BLaER1 treated with 17β-estradiol and CSF1 and Interleukin-3, amounts not matched to agents 10 nM and 100 nM (cell line): Measurements from ENCODE around the gene KRTAP17-1.
"Not testable (repeated sequence)": the region's sequence is repeated elsewhere in the genome, so short reads cannot be mapped to it uniquely, and the experiment has no call there.

ENCODE experiments used
- H3K27ac ChIP-seq, 11 experiments: shearing (Covaris generic); formaldehyde crosslinking; 2 replicates each; pipeline ENCODE4 v1.8.1; 2022
- H3K27me3 ChIP-seq, 11 experiments: shearing (Covaris generic); formaldehyde crosslinking; 2 replicates each; pipeline ENCODE4 v1.8.1; 2022
- H3K36me3 ChIP-seq, 11 experiments: shearing (Covaris generic); formaldehyde crosslinking; 2 replicates each; pipeline ENCODE4 v1.8.1; 2022
- H3K4me1 ChIP-seq, 10 experiments: shearing (Covaris generic); formaldehyde crosslinking; 2 replicates each; pipeline ENCODE4 v1.8.1; 2022
- H3K4me2 ChIP-seq, 11 experiments: shearing (Covaris generic); formaldehyde crosslinking; 2 replicates each; pipeline ENCODE4 v1.8.1; 2022
- H3K4me3 ChIP-seq, 10 experiments: shearing (Covaris generic); formaldehyde crosslinking; 2 replicates each; pipeline ENCODE4 v1.8.1; 2022
- H3K9ac ChIP-seq, 11 experiments: shearing (Covaris generic); formaldehyde crosslinking; 2 replicates each; pipeline ENCODE4 v1.8.1; 2022
- H3K9me3 ChIP-seq, 11 experiments: shearing (Covaris generic); formaldehyde crosslinking; replicated peaks in 1 of 11; 2 replicates each; pipeline ENCODE4 v1.8.1; 2022
- H4K20me1 ChIP-seq, 11 experiments: shearing (Covaris generic); formaldehyde crosslinking; 2 replicates each; pipeline ENCODE4 v1.8.1; 2022
- Cebpa-rat ChIP-seq, 11 experiments: shearing (Covaris generic); IDR thresholded peaks; 2 replicates each; pipeline ENCODE4 v1.8.1; 2022

KRTAP17-1 gene

DNA sequence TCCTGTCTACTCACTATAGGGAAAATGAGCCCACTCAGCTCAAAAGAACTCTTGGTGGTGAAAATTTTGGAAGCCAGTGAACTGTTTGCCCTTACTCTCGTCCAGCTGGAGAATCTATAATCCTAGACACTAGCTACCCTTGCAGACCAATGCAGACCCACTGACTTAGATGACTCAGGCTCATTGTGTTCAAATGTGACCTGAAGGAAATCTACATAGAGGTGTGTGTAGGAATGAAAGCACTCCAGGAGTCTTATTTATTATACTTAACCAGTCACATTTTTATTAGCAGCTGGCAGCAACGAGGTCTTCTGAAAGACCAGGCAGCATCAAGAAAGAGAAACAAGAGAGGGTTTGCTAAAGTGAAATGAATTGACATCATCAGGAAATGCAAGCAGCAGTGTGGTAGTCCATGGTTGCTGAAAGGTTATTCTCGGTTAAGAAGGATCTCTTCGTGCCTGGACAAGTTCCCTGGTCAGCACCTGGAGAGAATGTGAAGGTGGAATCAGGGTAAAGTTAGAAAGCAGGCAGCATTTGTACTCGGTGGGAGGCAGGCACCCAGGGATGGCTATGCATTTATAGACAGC, 14.2 kb downstream of the KRTAP17-1 start:
- no peak overlapping the region for H3K4me2 ChIP-seq
- no peak overlapping the region for H3K9ac ChIP-seq
- H3K4me3 ChIP-seq = no peak overlapping the region
- H3K27ac ChIP-seq = no peak overlapping the region
- H3K4me1 ChIP-seq = peaks cover 0 to 18% (median 7%) of the 10 kb centered on the region in 10 experiments; a peak in 10 of 20 replicates
- peaks cover 0 to 25% (median 0%) of the 10 kb centered on the region in 11 experiments; a peak in 7 of 22 replicates for H3K9me3 ChIP-seq
- no peaks in the 10 kb centered on the region for H3K27me3 ChIP-seq
- no peaks in the 10 kb centered on the region for H4K20me1 ChIP-seq
- TF ChIP-seq Cebpa-rat (IDR thresholded peaks at IDR 0.05) = no peak
- no peaks in the 10 kb centered on the region for H3K36me3 ChIP-seq

DNA sequence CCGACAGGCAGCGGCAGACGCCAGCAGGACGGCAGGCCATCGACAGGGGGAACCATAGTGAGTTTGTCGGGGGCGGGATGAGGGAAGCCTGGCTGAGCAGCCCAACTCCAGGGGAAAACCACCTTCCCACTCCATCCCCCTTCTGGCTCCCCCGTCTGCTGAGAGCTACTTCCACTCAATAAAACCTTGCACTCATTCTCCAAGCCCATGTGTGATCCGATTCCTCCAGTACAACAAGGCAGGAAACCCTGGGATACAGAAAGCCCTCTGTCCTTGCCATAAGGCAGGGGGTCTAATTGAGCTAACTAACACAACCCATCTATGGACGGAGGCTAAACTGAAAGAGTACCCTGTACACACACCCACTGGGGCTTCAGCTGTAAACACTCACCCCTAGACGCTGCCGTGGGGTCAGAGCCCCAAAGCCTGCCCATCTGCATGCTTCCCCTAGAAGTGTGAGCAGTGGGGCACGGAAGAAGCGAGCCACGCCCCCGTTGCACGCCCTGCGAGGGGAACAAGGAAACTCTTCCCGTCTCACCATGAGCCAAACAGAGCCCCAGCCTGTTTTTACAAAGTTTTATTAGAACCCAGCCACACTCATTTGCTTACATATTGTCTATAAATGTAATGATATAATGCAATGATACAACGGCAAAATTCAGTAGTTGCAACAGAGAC, 16.9 kb downstream of the KRTAP17-1 start:
- H4K20me1 ChIP-seq = no peaks in the 10 kb centered on the region

DNA sequence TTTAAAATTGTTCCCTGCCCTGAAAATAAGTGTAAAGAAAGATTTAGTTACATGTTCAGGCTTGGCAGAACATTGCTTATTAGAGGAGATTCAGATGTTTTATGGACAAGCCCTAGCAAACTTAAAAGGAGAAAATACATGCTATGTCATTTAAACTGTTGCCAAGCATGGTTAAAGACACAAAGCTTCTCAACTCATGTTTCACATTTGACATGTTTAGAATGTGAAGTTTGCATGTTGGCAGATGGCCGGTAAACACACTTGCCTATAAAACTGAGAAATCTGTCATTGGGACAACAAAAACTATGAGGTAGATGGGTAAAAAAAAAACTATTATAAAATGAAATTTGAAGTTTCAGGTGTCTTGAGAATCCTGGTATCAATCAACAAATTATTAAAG, 18.7 kb downstream of the KRTAP17-1 start:
- Histone ChIP-seq H3K4me1 (peaks cover 0 to 5% (median 0%) of the 10 kb centered on the region in 10 experiments; a peak in 1 of 20 replicates), H3K4me3 (no peak overlapping the region), H3K36me3 (no peaks in the 10 kb centered on the region), H3K27me3 (no peaks in the 10 kb centered on the region), H3K9me3 (peaks cover 0 to 13% (median 6%) of the 10 kb centered on the region in 11 experiments; a peak in 11 of 22 replicates), H3K4me2 (no peak overlapping the region), H3K27ac (no peak overlapping the region), H3K9ac (no peak overlapping the region), H4K20me1 (no peaks in the 10 kb centered on the region)
- TF ChIP-seq Cebpa-rat (IDR thresholded peaks at IDR 0.05) = no peak

More for the DNA sequence above, 16.9 kb downstream of the KRTAP17-1 start:
- Histone ChIP-seq H3K9ac (no peak overlapping the region), H3K27ac (no peak overlapping the region), H3K9me3 (peaks cover 0 to 19% (median 6%) of the 10 kb centered on the region in 11 experiments; a peak in 11 of 22 replicates), H3K27me3 (no peaks in the 10 kb centered on the region), H3K4me1 (peaks cover 0 to 15% (median 6%) of the 10 kb centered on the region in 10 experiments; a peak in 10 of 20 replicates), H3K4me2 (no peak overlapping the region), H3K4me3 (no peak overlapping the region), H3K36me3 (no peaks in the 10 kb centered on the region)
- no peak for TF ChIP-seq Cebpa-rat (IDR thresholded peaks at IDR 0.05)

DNA sequence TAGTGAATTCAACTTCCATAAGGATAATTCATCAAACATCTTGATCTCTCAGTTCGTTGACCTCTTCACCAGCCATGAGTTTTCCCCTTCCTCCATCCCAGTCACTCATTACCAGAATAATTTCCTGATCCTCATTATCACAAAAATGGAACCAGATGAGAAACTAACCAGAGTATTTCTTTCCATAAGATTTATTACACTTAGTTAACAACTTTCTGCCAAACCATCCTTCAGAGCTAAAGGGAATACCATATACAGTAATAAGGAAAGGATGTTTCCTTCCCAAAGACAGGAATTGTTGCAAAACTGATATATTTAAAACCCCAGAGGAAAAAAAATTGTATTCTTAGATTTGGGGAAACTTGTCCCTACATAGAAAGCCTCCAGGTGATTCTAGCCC, 21.5 kb downstream of the KRTAP17-1 start:
- H3K27me3 ChIP-seq = no peaks in the 10 kb centered on the region

DNA sequence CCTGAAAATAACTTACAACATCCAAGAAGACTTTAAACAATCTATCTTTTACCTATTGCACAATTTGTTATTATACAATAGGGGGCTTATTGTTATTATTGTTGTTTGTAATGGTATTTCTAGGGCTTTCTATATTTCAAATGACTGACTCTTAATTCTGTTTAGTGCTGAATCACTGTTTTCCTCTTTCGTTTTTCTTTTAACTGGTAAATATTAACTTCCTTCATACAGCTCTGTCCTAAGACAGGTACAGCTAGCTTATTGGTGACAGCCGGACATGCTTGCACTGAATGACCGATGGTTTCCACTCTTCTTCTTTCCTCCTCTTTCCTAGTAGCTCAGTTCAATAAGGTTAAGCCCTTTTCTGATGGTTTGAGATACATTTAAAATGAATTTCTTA, 28.5 kb downstream of the KRTAP17-1 start:
- H3K27ac ChIP-seq = no peak overlapping the region
- peak overlapping the region in 2 of 11 experiments; percentile 2 to 17; a peak in 2 of 22 replicates for H3K4me2 ChIP-seq
- H3K9ac ChIP-seq = no peak overlapping the region
- TF ChIP-seq Cebpa-rat (IDR thresholded peaks at IDR 0.05) = no peak
- H3K36me3 ChIP-seq = no peaks in the 10 kb centered on the region
- no peaks in the 10 kb centered on the region for H3K27me3 ChIP-seq
- H4K20me1 ChIP-seq = no peaks in the 10 kb centered on the region
- H3K4me3 ChIP-seq = no peak overlapping the region
- no peaks in the 10 kb centered on the region for H3K9me3 ChIP-seq
- H3K4me1 ChIP-seq = peaks cover 0 to 37% (median 11%) of the 10 kb centered on the region in 10 experiments; a peak in 12 of 20 replicates

More for the DNA sequence above, 21.5 kb downstream of the KRTAP17-1 start:
- H3K36me3 ChIP-seq = no peaks in the 10 kb centered on the region
- H3K4me2 ChIP-seq = no peak overlapping the region
- no peak overlapping the region for H3K27ac ChIP-seq
- H4K20me1 ChIP-seq = no peaks in the 10 kb centered on the region
- H3K4me3 ChIP-seq = no peak overlapping the region
- TF ChIP-seq Cebpa-rat (IDR thresholded peaks at IDR 0.05) = no peak
- H3K9me3 ChIP-seq = peaks cover 0 to 8% (median 0%) of the 10 kb centered on the region in 11 experiments; a peak in 6 of 22 replicates
- peaks cover 0 to 5% (median 0%) of the 10 kb centered on the region in 10 experiments; a peak in 1 of 20 replicates for H3K4me1 ChIP-seq
- H3K9ac ChIP-seq = no peak overlapping the region

DNA sequence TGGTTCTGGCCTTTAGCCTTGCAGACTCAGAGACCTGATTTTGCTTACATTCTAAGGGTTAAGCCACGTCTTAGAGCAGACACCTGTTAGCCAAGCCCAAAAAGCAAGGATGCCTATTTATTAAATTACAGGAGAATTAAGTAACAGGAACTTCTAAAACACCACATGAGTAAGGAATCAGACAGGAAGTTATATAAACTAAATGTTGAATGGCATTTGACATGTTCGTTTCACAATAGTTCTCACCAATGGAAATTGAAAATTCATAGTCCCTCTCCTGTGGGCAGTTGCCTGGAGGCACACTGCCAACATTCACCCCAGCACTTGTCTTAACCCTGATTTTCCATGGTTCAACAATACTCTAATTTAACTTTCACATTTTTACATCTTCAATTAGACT, 31.0 kb downstream of the KRTAP17-1 start:
- no peak overlapping the region for H3K27ac ChIP-seq
- H3K9me3 ChIP-seq = 0 out of 22 replicates have a peak, but pooled peaks cover 0 to 6% (median 0%) of the 10 kb centered on the region in 11 experiments
- TF ChIP-seq Cebpa-rat (IDR thresholded peaks at IDR 0.05) = peak in 2 of 11 experiments; percentile 15 to 30; a peak in 1 of 22 replicates
- peaks cover 0 to 37% (median 11%) of the 10 kb centered on the region in 10 experiments; a peak in 12 of 20 replicates for H3K4me1 ChIP-seq
- no peaks in the 10 kb centered on the region for H3K36me3 ChIP-seq
- H3K9ac ChIP-seq = no peak overlapping the region
- H3K27me3 ChIP-seq = no peaks in the 10 kb centered on the region
- peak overlapping the region in 7 of 11 experiments; percentile 11 to 69 (median 38); a peak in 13 of 22 replicates for H3K4me2 ChIP-seq
- no peak overlapping the region for H3K4me3 ChIP-seq
- H4K20me1 ChIP-seq = no peaks in the 10 kb centered on the region

DNA sequence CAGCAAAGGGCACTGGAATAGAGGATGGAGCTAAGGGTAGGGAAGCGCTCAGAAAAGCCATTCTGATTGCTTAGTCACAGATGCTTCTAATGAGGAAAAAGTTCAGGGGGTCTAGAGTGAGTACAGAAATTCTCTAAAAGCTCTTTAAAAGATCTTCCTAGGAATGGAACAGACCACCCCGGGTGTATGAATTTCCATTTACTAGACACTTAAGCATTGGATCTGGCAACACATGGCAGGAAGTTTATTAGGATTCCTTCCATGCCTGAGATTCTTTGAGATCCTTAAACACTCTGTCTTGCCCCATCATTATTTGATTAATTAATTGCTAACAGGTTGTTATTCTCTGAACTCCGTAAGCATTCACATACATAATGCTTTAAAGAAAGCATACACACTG, 31.5 kb downstream of the KRTAP17-1 start:
- Histone ChIP-seq H3K4me3 (no peak overlapping the region), H3K36me3 (no peaks in the 10 kb centered on the region), H3K9me3 (0 out of 22 replicates have a peak, but pooled peaks cover 0 to 6% (median 0%) of the 10 kb centered on the region in 11 experiments), H3K9ac (no peak overlapping the region), H3K4me2 (peak overlapping the region in 7 of 11 experiments; percentile 11 to 69 (median 38); a peak in 12 of 22 replicates), H3K4me1 (peaks cover 0 to 37% (median 11%) of the 10 kb centered on the region in 10 experiments; a peak in 12 of 20 replicates), H3K27me3 (no peaks in the 10 kb centered on the region), H4K20me1 (no peaks in the 10 kb centered on the region), H3K27ac (no peak overlapping the region)
- TF ChIP-seq Cebpa-rat (IDR thresholded peaks at IDR 0.05) = no peak

DNA sequence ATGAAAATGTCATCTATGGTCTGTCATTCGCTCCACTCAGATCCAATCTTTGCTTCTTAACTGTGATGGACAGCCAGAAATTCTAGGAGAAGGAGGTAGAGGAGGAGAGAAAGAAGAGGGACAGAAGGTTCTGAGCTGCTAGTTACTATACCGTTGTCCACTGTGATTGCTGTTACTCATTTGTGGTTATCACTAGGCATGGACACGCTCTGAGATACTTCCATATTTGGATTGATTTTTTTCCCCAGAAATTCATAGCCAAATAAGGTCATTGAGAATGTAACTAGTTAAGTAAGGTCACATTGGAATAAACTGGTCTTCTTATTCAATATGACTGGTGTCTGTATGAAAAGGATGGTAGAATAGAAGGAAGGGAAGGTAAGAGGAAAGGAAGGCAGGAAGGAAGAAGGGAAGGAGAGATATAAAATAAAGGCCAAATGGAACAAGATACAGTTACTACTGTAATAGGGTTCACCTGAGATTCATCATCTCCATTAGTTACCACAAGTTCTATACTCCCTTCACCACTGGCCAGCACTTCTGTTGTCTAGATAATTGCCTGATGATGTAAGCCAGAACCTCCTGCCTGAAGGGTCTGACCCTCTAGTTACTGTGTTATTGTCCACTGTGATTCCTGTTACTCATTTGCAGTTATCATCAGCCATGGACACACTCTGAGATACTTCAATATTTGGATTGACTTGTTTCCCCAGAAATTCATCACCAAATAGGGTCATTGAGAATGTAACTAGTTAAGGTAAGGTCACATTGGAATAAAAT, 37.1 kb downstream of the KRTAP17-1 start:
- no peak for TF ChIP-seq Cebpa-rat (IDR thresholded peaks at IDR 0.05)
- no peak overlapping the region for H3K27ac ChIP-seq

DNA sequence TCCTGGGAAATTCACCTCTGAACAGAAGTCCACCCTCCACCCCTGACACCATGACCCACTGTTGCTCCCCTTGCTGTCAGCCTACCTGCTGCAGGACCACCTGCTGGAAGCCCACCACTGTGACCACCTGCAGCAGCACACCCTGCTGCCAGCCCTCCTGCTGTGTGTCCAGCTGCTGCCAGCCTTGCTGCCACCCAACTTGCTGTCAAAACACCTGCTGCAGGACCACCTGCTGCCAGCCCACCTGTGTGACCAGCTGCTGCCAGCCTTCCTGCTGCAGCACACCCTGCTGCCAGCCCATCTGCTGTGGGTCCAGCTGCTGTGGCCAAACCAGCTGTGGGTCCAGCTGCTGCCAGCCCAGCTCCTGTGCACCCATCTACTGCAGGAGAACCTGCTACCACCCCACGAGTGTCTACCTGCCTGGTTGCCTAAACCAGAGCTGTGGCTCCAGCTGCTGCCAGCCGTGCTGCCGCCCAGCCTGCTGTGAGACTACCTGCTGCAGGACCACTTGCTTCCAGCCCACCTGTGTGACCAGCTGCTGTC, 39.8 kb downstream of the KRTAP17-1 start, which contains the start of gene KRTAP9-7:
Gene KRTAP9-7, plus strand, starts transcription at position 51 of the 543 bp plus-strand sequence. Its CDS starts 0 bp downstream, at position 51.
- not testable (repeated sequence) for H4K20me1 ChIP-seq, H3K9ac ChIP-seq, H3K4me3 ChIP-seq, H3K27me3 ChIP-seq, H3K4me1 ChIP-seq, H3K9me3 ChIP-seq, H3K36me3 ChIP-seq
- peak within 1 kb of the TSS in 3 of 11 experiments; percentile 23 to 37 (median 29); a peak in 3 of 22 replicates for H3K4me2 ChIP-seq
- peak within 1 kb of the TSS in 1 of 11 experiments; percentile 14; a peak in 2 of 22 replicates for H3K27ac ChIP-seq

More for the DNA sequence above, 37.1 kb downstream of the KRTAP17-1 start:
- H3K4me3 ChIP-seq = no peak overlapping the region
- H3K36me3 ChIP-seq = no peaks in the 10 kb centered on the region
- no peak overlapping the region for H3K9ac ChIP-seq
- no peak overlapping the region for H3K4me2 ChIP-seq
- peaks cover 0 to 12% (median 0%) of the 10 kb centered on the region in 10 experiments; a peak in 5 of 20 replicates for H3K4me1 ChIP-seq
- no peaks in the 10 kb centered on the region for H4K20me1 ChIP-seq
- H3K27me3 ChIP-seq = no peaks in the 10 kb centered on the region
- 0 out of 22 replicates have a peak, but pooled peaks cover 0 to 6% (median 0%) of the 10 kb centered on the region in 11 experiments for H3K9me3 ChIP-seq
